Measurements from ENCODE around the gene ZBTB16. TPM values are rescaled to one million over a fixed set of nuclear protein-coding genes. Genes with fewer than 3 reads are reported as not detected.

The ZBTB16 gene
- polyA plus RNA-seq, 1 donor (not counting 4 experiments of a cell fraction or from before 2014, with no cell fraction given) = 0.18 TPM

GRCh38 chr11:114256176-114256966, 196.9 kb downstream of the ZBTB16 start:
- Histone ChIP-seq H4K20me1 (ENCODE audit: control insufficient read depth, extremely low read depth, insufficient read depth, low read length) (no peaks in the 10 kb centered on the region), H3K4me2 (ENCODE audit: control insufficient read depth, extremely low read depth, insufficient read depth, low read depth, low read length) (no peak overlapping the region), H3K9ac (ENCODE audit: control insufficient read depth, extremely low read depth, insufficient read depth, low read length) (no peak overlapping the region), H3K27ac (ENCODE audit: control insufficient read depth, insufficient read depth, low read length) (no peak overlapping the region), H2AFZ (ENCODE audit: control insufficient read depth, low read length) (no peak overlapping the region), H3K4me3 (ENCODE audit: control insufficient read depth in 2 of 3, extremely low read depth in 1 of 3, insufficient read depth in 2 of 3, low read depth in 1 of 3, low read length in 3 of 3) (no peak overlapping the region), H3K27me3 (ENCODE audit: control insufficient read depth, extremely low read depth, insufficient read depth, low read length) (peaks cover 43% of the 10 kb centered on the region), H3K9me1 (ENCODE audit: control insufficient read depth, extremely low read depth, insufficient read depth, low read length) (no peaks in the 10 kb centered on the region), H3K36me3 (ENCODE audit: control insufficient read depth in 2 of 2, extremely low read depth in 1 of 2, insufficient read depth in 2 of 2, low read length in 2 of 2) (no peaks in the 10 kb centered on the region), H3K4me1 (ENCODE audit: control insufficient read depth, extremely low read depth, insufficient read depth, low read length) (no peaks in the 10 kb centered on the region), H3K79me2 (ENCODE audit: control insufficient read depth, insufficient read depth, low read length) (no peaks in the 10 kb centered on the region), H3K9me3 (ENCODE audit: control insufficient read depth, low read depth, low read length) (no peaks in the 10 kb centered on the region)
- FAIRE-seq = no peak
- dilution Hi-C loops (cut with MboI; ENCODE audit: extremely low pct_ligation_motif_present, low sequenced_read_pairs) = loop anchor here (25.0 kb wide), 1 partner anchor 219 kb away; no protein-coding TSS in a partner anchor
- TF ChIP-seq EZH2 (IDR thresholded peaks at IDR 0.05; ENCODE audit: low read length) (no peak), CTCF (optimal IDR thresholded peaks at IDR 0.05 in 1 of 3, IDR thresholded peaks at IDR 0.05 in 1 of 3, conservative IDR thresholded peaks at IDR 0.05 in 1 of 3; ENCODE audit: extremely low read depth in 1 of 3, insufficient read depth in 2 of 3, low read length in 3 of 3) (no peak)
- no peak for DNase-seq (ENCODE audit: low read depth, low spot score)

GRCh38 chr11:114256967-114257286, 197.4 kb downstream of the ZBTB16 start:
- Histone ChIP-seq H3K4me3 (ENCODE audit: control insufficient read depth in 2 of 3, extremely low read depth in 1 of 3, insufficient read depth in 2 of 3, low read depth in 1 of 3, low read length in 3 of 3) (no peak overlapping the region), H3K27me3 (ENCODE audit: control insufficient read depth, extremely low read depth, insufficient read depth, low read length) (peaks cover 45% of the 10 kb centered on the region), H3K79me2 (ENCODE audit: control insufficient read depth, insufficient read depth, low read length) (no peaks in the 10 kb centered on the region), H3K4me2 (ENCODE audit: control insufficient read depth, extremely low read depth, insufficient read depth, low read depth, low read length) (no peak overlapping the region), H3K36me3 (ENCODE audit: control insufficient read depth in 2 of 2, extremely low read depth in 1 of 2, insufficient read depth in 2 of 2, low read length in 2 of 2) (no peaks in the 10 kb centered on the region), H3K9me3 (ENCODE audit: control insufficient read depth, low read depth, low read length) (no peaks in the 10 kb centered on the region), H4K20me1 (ENCODE audit: control insufficient read depth, extremely low read depth, insufficient read depth, low read length) (no peaks in the 10 kb centered on the region), H2AFZ (ENCODE audit: control insufficient read depth, low read length) (no peak overlapping the region), H3K9ac (ENCODE audit: control insufficient read depth, extremely low read depth, insufficient read depth, low read length) (no peak overlapping the region), H3K27ac (ENCODE audit: control insufficient read depth, insufficient read depth, low read length) (no peak overlapping the region), H3K9me1 (ENCODE audit: control insufficient read depth, extremely low read depth, insufficient read depth, low read length) (no peaks in the 10 kb centered on the region), H3K4me1 (ENCODE audit: control insufficient read depth, extremely low read depth, insufficient read depth, low read length) (no peaks in the 10 kb centered on the region)
- dilution Hi-C loops (cut with MboI; ENCODE audit: extremely low pct_ligation_motif_present, low sequenced_read_pairs) = loop anchor here (25.0 kb wide), 1 partner anchor 220 kb away; no protein-coding TSS in a partner anchor
- FAIRE-seq (no peak), DNase-seq (ENCODE audit: low read depth, low spot score) (no peak)
- TF ChIP-seq EZH2 (IDR thresholded peaks at IDR 0.05; ENCODE audit: low read length) (no peak), CTCF (optimal IDR thresholded peaks at IDR 0.05 in 1 of 3, IDR thresholded peaks at IDR 0.05 in 1 of 3, conservative IDR thresholded peaks at IDR 0.05 in 1 of 3; ENCODE audit: extremely low read depth in 1 of 3, insufficient read depth in 2 of 3, low read length in 3 of 3) (no peak)
